Stimulated activated CD8-positive, alpha-beta memory T cell treated with anti-CD3 and anti-CD28 coated beads, Interleukin-7, amount 100 ng/mL, for 1 hour (primary cell): ENCODE measurements around the gene HSD3B2.
"Not testable (repeated sequence)": the region's sequence is repeated elsewhere in the genome, so short reads cannot be mapped to it uniquely, and the experiment has no call there.

Experiments used
- DNase-seq, 2 donors: peaks; one replicate each; pipeline ENCODE4 v3.0.0-alpha.2; 2020; ENCODE audit warnings: low read depth in 2 of 2

HSD3B2 gene

GRCh38 chr1:119414950-119415349, at the start of gene HSD3B2:
HSD3B2 (plus strand) TSS chr1:119415150; CDS start chr1:119415420, 270 bp downstream.
- no peak for DNase-seq

DNA sequence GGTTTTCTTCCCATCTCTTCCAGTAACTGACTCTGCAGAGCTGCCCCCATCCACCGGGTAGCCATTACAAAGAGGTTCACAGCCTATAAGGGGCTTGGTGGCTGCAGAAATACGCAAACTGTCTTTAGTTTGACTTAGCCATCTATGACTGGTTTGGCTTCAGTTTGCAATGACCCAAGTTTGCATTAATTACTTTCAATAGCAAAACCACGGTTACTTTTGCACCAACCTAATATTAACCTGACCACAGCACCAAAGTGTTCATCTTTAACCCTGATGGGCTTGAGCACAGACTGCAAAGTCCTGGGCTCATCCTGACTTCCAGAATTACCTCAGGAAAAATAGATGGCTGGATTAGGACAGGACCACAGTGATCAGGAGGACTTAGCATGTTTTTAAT, 48.5 kb upstream of the HSD3B2 start:
- DNase-seq, result no peak

GRCh38 chr1:119367432-119368124, 47.4 kb upstream of the HSD3B2 start:
- DNase-seq, result no peak

- no peak for DNase-seq
Observed at GRCh38 chr1:119368554-119368953, 46.4 kb upstream of the HSD3B2 start, which contains the start of gene HAO2. HAO2 (plus strand) TSS chr1:119368785; CDS start chr1:119381086, 12,301 bp downstream.

DNA sequence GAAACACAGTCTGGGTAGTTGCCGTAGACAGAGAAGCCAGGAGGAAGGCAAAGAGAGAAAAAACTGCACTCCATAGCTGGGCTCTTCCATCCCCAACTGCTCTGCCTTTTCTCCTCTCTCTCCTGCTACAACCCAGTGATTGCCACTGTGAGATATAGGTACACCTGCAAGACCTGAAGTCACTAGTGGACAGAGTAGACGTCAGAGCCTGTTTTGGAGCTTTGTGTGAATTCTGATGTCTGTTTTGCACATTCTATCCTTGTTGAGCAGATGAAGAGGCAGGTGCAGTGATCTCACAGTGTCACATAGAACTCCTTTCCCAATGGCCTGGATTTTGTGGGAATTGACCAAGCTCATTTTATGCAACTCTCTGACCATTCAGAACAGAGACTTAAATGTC, 44.2 kb upstream of the HSD3B2 start:
- DNase-seq, result no peak

GRCh38 chr1:119371815-119372214, 43.1 kb upstream of the HSD3B2 start:
- no peak for DNase-seq

DNA sequence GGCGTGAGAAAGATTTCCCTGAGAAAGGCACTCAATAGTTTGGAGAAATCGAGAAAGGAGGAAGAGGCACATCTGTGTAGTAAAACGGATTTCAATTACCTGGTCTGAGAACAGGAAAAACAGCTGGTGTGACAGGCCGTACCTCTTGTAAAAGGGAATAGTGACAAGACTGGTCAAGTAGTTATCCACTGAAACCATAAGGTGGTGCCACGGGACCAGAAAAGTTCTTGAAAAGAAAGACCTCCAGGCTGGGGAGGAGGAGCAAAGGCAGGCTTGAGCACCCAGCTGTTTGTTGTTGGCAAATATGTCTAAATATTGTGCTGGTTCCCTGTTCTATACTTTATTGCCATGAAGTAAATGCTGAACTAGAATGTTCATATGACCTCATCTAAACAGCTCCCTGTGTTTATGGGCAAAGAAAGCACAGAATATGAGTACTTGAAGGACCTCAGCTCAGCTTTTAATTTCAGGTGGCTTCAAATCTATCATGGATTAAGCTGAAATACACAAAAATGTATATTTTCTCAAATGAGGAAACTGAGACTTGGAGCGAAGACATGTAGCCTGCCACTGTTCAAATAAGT, 42.4 kb upstream of the HSD3B2 start:
- no peak for DNase-seq

GRCh38 chr1:119373465-119373864, 41.5 kb upstream of the HSD3B2 start:
- no peak for DNase-seq

DNA sequence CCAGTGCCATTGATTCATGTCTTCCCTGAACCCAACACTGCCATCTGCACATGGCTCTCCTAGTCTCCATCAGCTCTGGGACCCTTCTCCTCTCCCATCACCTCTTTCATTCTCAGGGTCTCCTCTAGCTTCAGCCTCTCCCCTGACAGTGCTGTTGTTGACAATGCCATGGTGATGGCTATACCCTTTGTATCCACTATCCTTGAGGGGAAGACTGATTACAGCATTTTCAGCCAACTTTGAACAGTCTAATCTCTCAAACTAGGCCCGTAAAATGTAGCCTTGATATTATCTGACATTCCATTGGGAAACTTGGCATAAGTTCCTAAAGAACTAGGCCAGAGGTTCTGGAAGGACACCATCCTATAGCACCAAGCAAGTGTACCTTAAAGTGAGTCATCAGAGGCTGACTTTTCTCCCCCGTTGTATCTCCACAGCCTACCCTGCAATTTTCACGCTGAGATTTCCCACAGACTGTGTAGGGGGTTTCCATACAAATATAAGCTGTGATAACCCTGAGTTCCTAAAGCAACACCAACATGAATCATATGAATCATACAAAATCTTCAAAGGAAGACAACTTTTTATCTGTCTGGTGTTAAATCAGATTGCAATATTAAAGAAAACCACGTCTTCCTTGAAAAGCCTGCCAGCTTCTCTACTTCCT, 40.6 kb upstream of the HSD3B2 start:
- no peak for DNase-seq

DNA sequence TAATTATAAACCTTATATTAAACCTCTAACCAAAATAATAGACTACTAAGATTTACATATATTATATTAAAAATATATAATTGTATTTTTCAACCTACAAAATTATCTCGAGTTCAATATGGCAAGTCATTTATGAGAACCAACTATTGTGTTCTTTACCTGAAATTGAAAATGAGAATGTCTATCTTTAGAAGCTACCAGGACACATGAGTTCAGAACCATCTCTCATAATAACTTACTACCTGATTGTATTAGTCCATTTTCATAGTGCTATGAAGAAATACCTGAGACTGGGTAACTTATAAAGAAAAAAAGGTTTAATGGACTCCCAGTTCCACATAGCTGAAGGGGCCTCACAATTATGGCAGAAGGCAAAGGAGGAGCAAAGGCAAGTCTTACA, 39.6 kb upstream of the HSD3B2 start:
- no peak for DNase-seq

DNA sequence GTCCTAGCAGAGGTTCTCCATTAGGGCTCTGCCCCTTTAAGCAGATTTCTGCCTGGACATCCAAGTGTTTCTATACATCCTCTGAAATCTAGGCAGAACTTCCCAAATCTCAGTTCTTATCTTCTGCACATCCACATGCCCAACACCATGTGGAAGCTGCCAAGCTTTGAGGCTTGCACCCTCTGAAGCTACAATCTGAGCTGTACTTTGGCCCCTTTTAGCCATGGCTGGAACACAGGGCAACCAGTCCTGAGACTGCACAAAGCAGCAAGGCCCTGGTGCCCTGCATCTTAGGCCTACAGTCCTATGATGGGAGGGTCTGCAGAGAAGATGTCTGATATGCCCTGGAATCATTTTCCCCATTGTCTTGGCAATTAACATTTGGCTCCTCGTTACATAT, 38.4 kb upstream of the HSD3B2 start:
- no peak for DNase-seq

- DNase-seq, result not testable (repeated sequence)
Observed at GRCh38 chr1:119377594-119377993, 37.4 kb upstream of the HSD3B2 start.

- no peak for DNase-seq
Observed at GRCh38 chr1:119379117-119379516, 35.8 kb upstream of the HSD3B2 start.

- DNase-seq, result no peak
Observed at GRCh38 chr1:119380304-119380703, 34.6 kb upstream of the HSD3B2 start.

DNA sequence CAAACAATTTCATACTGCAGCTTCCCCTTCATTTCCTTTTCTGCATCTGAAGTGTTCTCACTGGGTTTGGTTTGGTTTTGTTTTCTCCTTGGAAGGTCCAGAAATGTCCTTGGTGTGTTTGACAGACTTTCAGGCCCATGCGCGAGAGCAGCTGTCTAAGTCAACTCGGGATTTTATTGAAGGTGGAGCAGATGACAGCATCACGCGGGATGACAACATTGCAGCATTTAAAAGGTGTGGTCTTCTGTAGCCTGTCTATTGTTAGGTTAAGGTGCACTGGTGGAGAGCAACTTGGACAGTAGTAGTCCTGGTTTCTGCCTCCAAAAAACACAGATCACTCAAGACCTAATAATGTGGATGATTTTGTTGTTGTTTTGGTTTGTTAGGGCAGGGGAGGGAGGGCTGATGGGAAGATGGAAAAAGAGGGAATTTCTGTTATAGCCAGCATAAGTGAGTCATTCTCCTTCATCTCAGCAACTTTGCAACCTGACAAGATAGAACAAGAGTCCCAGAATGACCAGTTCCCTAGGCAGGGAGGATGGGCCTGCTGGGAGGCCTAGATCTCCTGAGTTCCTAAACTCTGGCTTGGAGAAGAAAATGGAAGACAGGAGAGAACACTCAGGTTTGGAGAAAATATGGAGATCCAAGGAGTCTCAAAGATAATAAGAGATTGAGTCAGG, 33.8 kb upstream of the HSD3B2 start:
- DNase-seq, result no peak

GRCh38 chr1:119384591-119384990, 30.4 kb upstream of the HSD3B2 start:
- DNase-seq, result no peak

DNA sequence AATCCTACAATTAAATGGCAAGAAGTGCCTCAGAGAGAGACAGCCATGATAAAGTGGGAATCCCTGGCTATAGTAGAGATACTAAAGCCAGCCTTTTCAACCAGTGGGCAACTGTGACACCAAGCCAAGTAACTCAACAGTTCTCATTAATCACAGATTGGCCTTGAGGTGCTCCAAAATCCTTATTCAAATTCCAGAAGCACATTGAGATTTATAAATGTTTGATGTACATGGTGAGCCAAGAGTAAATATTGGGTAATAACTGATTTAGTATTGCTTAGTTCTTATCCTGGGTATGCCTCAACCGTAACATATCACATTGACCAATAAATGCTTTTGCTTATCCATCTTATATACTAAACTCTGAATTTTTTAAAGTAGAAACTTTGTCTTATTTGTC, 29.3 kb upstream of the HSD3B2 start:
- no peak for DNase-seq

DNA sequence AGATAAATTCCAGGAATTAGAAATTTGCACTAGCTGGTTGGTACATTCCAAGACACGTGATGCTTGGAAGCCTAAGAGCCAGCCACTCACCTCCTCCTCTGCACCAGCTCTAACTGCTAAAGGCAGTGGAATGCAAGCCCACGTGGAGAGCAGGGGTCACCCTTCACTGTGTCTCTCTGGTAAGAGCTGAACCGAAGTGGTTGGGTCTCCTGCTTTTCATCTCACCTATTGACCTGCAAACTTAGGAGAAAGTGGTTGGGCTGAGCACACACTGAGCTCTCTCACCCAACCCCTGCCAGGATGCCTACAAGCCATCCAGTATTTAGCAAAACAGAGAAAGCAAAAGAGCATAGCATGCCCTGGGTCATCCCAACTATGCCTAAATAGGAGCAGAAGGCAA, 27.1 kb upstream of the HSD3B2 start:
- no peak for DNase-seq

DNA sequence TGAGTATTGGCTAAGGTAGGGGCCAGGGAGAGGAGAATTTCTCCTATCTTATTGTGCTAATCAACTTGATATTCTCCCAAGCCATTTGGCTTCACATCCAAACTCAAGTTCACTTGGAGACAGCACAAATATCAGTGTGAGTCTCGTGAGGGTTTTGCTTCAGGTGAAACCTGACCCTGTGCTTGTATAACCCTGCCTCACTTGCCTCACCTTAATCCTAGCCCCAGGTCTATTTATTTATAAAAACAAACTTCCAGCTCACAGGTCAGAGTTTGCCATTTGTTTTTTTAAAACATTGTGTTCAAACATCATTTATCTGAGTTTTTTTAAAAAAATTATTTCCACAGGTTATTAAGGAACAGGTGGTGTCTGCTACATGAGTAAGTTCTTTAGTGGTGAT, 26.5 kb upstream of the HSD3B2 start:
- DNase-seq, result no peak

DNA sequence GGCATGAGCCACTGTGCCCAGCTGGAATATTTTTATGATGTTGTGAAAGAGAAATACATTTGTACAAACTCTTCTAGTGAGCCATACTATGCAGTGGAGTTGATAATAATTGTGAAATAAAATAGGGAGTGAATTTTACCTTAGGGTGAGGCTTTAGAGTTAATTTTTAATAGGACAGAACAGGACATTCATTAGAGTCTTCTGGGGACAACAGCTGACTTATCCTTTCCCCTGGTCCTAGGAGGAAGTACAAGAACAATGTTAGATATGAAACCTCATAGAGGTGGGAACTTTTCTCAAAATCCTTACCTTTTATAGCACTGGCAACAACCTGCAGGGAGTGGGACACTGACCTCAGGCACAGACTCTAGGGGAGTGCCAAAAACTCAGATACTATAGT, 24.4 kb upstream of the HSD3B2 start:
- no peak for DNase-seq

- DNase-seq, result no peak
Observed at GRCh38 chr1:119391749-119392148, 23.2 kb upstream of the HSD3B2 start.

DNA sequence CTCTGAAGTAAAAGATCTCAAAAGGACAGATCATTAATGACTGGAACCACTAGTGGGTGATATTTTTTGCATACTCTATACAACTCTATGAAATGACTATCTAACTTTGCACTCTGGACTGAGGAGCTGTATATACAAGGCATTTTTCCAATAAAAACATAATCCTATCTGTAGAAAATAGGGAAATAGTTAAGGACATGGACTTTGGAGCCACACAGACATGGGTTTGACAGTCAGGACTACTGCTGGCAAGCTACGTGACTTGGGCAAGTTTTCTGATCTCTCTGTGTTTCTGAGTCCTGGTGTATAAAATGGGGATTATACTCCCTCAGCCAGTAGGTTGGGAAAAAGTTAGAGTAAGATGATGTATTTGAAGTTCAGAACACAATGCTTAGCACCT, 20.9 kb upstream of the HSD3B2 start:
- DNase-seq, result no peak

GRCh38 chr1:119396982-119397381, 18.0 kb upstream of the HSD3B2 start:
- no peak for DNase-seq
